Measurements from ENCODE around the gene ZNF600. TPM values are rescaled to one million over a fixed set of nuclear protein-coding genes. Genes with fewer than 3 reads are reported as not detected.
A peak's percentile ranks its signal among the peaks of the same experiment; 100 is the strongest.
"Not testable (repeated sequence)": the region's sequence is repeated elsewhere in the genome, so short reads cannot be mapped to it uniquely, and the experiment has no call there.

ZNF600 gene
- polyA plus RNA-seq, 1 donor from 2014 or later: 18.3 TPM

DNA sequence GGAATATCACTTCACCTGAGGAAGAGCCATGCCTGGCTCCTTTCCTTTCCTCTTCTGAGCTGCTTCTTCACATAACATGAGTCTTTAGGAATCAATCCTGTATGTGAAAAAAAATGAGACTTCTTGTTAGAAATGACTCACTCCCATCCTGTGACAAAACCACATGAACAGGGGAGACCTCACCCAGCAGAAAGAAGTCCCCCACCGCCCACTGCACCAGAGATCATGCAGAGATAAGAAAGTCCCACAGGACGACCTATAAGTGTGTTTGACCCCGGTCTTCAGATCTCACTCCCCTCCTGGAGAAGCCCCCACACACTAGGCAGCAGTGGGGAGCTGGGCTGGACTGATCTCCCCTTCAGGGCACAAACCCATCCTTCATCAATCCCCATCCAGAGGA, 7.8 kb downstream of the ZNF600 start:
- H3K9me3 Mint-ChIP-seq: peaks cover 0 to 14% (median 3%) of the 10 kb centered on the region in 3 donors
- peaks cover 46% of the 10 kb centered on the region for H3K36me3 Mint-ChIP-seq
- no peaks in the 10 kb centered on the region for H3K27me3 Mint-ChIP-seq
- H3K4me1 Mint-ChIP-seq: peaks cover 0 to 3% (median 3%) of the 10 kb centered on the region in 3 donors
- no peak overlapping the region for H3K27ac Mint-ChIP-seq
- H3K4me3 Mint-ChIP-seq: peak overlapping the region in 3 of 4 donors; percentile 35 to 67 (median 45)

DNA sequence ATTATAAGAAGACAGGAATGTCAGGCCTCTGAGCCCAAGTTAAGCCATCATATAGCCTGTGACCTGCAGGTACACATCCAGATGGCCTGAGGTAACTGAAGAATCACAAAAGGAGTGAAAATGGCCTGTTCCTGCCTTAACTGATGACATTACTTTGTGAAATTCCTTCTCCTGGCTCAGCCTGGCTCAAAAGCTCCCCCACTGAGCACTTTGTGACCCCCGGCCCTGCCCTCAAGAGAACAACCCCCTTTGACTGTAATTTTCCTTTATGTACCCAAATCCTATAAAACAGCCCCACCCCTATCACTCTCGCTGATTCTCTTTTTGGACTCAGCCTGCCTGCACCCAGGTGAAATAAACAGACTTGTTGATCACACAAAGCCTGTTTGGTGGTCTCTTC, 30.1 kb downstream of the ZNF600 start:
- H3K9me3 Mint-ChIP-seq: peaks cover 6 to 15% (median 12%) of the 10 kb centered on the region in 3 donors
- H3K4me1 Mint-ChIP-seq, H3K36me3 Mint-ChIP-seq, H3K27me3 Mint-ChIP-seq, H3K4me3 Mint-ChIP-seq, H3K27ac Mint-ChIP-seq: not testable (repeated sequence)

DNA sequence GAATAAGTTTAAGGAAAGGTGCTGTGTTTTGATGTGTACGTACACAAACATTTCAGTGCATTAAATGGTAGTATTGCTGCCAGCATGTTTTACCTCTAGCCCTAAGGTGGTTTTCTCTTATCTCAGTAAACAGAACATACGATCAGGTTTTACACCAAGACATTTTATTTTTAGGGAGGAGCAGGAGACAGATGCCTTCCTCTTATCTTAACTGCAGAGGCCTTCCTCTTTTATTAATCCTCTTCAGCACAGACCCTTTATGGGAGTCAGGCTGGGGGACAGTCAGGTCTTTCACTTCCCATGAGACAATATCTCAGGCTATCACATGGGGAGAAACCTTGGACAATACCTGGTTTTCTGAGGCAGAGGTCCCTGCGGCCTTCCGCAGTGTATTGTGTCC, 36.8 kb downstream of the ZNF600 start:
- Mint-ChIP-seq H3K9me3 (peaks cover 0 to 5% (median 4%) of the 10 kb centered on the region in 3 donors), H3K36me3 (no peaks in the 10 kb centered on the region), H3K4me3 (no peak overlapping the region), H3K27me3 (no peaks in the 10 kb centered on the region), H3K4me1 (no peaks in the 10 kb centered on the region), H3K27ac (no peak overlapping the region)

DNA sequence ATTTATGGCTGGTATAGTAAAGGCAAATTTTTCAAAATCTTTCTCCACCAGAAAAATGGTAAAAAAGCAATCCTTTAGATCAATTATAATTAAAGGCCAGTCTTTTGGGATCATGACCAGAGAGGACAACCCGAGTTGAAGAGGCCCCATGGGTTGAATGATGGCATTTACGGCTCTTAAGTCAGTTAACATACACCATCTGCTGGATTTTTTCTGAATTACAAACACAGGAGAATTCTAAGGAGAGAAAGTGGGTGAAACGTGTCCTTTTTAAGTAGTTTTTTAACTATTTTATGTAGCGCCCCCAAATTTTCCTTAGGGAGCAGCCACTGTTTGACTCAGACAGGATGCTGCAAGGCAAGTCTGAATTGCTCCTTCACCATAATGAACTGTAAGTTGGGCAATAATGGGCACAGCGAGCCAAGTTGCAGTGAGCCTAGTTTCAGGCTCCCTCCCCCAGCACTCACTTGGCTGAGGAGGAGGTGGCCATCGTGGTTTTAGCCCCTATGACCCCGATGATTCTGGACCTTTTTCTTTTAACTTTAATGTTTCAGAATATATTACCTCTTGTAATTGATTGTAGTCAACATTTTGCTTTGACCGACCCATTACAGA, 38.1 kb downstream of the ZNF600 start:
- no peaks in the 10 kb centered on the region for H3K27me3 Mint-ChIP-seq
- peaks cover 0 to 2% (median 0%) of the 10 kb centered on the region in 3 donors for H3K9me3 Mint-ChIP-seq
- H3K36me3 Mint-ChIP-seq: no peaks in the 10 kb centered on the region
- no peaks in the 10 kb centered on the region for H3K4me1 Mint-ChIP-seq
- H3K27ac Mint-ChIP-seq: no peak overlapping the region
- H3K4me3 Mint-ChIP-seq: no peak overlapping the region

DNA sequence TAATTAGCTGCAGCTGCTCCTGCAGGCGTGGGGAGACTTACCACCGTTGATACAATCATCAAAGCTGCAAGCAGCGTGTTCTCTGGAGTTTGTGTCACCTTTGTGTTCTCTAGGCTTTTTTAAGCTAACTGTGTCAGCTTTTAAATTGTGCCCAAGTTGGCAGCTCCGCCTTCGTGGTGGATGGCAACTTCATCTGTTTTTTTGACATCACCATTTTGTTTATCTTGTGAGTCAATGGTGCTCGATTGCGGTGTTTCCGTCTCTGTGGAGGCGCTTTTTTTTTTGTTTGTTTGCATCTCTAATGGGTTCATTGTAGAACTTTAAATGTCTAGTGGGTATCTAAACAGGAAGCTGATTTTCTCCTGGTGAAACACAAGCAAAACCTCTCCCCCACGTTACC, 40.7 kb downstream of the ZNF600 start:
- H3K27ac Mint-ChIP-seq, H3K9me3 Mint-ChIP-seq, H3K4me3 Mint-ChIP-seq, H3K36me3 Mint-ChIP-seq, H3K27me3 Mint-ChIP-seq, H3K4me1 Mint-ChIP-seq: not testable (repeated sequence)

DNA sequence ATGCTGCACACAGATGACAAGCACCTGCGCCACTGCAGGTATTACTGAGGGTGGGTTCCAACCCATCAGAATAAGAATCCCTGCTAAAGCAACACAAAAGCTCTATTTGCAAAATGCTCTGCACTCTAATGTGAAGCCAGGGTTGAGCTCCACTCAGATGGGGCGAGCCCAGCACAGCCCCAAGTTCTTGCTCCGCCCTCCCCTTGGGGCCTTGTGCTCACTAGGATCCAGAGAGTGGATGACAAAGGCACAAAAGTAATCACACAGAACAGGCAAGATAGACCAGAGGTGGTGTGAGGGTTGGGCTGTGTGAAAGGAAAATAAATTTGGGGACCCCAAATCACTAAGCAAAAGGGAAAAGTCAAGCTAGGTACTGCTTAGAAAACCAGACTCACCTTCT, 43.5 kb downstream of the ZNF600 start:
- no peaks in the 10 kb centered on the region for H3K36me3 Mint-ChIP-seq
- H3K4me3 Mint-ChIP-seq: no peak overlapping the region
- no peaks in the 10 kb centered on the region for H3K27me3 Mint-ChIP-seq
- H3K9me3 Mint-ChIP-seq: peaks cover 0 to 4% (median 4%) of the 10 kb centered on the region in 3 donors
- H3K4me1 Mint-ChIP-seq: no peaks in the 10 kb centered on the region
- peak overlapping the region in 1 of 3 donors; percentile 77 for H3K27ac Mint-ChIP-seq

DNA sequence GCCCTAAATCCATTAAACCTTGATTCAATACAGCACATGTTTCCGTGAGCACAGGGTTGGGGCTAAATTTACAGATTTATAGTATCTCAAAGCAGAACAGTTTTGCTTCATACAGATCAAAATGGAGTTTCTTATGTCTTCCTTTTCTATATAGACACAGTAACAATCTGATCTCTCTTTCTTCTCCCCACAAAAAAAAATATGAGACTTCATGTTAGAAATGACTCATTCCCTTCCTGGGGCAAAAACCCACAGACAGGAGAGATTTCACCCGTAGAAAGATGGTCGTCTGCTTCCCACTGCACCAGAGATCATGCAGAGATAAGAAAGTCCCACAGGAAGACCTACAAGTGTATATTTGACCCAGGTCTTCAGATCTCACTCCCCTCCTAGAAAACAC, 44.1 kb downstream of the ZNF600 start:
- no peaks in the 10 kb centered on the region for H3K4me1 Mint-ChIP-seq
- H3K36me3 Mint-ChIP-seq: no peaks in the 10 kb centered on the region
- peak overlapping the region in 1 of 4 donors; percentile 25 for H3K4me3 Mint-ChIP-seq
- H3K27ac Mint-ChIP-seq: peak overlapping the region in 1 of 3 donors; percentile 54
- no peaks in the 10 kb centered on the region for H3K27me3 Mint-ChIP-seq
- H3K9me3 Mint-ChIP-seq: peaks cover 0 to 4% (median 4%) of the 10 kb centered on the region in 3 donors

DNA sequence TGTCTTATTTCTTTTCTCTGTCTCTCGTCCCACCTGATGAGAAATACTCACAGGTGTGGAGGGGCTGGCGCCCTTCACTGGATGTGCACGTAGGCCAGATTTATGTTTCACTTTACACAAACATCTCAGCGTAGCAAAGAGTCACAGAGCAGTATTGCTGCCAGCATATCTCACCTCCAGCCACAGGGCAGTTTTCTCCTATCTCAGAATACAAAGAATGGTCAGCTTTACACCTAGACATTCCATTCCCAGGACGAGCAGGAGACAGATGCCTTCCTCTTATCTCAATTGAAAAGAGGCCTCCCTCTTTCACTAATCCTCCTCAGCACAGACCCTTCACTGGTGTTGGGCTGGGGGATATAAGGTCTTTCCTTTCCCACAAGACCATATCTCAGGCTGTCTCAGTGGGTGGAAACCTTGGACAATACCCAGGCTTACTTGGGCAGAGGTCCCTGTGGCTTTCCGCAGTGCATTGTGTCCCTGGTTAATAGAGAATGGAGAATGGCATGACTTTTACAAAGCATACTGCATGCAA, 44.6 kb downstream of the ZNF600 start:
- H3K4me3 Mint-ChIP-seq: no peak overlapping the region

DNA sequence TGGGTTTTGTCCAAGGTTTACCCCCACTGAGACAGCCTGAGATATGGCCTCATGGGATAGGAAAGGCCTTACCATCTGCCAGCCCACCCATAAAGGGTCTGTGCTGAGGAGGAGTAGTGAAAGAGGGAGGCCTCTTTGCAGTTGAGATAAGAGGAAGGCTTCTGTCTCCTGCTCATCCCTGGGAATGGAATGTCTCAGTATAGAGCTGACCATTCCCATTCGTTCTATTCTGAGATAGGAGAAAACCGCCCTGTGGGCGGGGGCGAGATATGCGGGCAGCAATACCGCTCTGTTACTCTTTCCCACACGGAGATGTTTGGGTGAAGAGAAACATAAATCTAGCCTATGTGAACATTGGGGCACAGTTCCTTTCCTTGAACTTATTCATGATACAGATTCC, 45.2 kb downstream of the ZNF600 start:
- H3K27me3 Mint-ChIP-seq, H3K36me3 Mint-ChIP-seq, H3K9me3 Mint-ChIP-seq, H3K4me3 Mint-ChIP-seq, H3K27ac Mint-ChIP-seq, H3K4me1 Mint-ChIP-seq: not testable (repeated sequence)

More for the DNA sequence above, 44.6 kb downstream of the ZNF600 start:
- no peaks in the 10 kb centered on the region for H3K27me3 Mint-ChIP-seq
- no peaks in the 10 kb centered on the region for H3K4me1 Mint-ChIP-seq
- H3K27ac Mint-ChIP-seq: no peak overlapping the region
- peaks cover 0 to 6% (median 4%) of the 10 kb centered on the region in 3 donors for H3K9me3 Mint-ChIP-seq
- H3K36me3 Mint-ChIP-seq: no peaks in the 10 kb centered on the region

DNA sequence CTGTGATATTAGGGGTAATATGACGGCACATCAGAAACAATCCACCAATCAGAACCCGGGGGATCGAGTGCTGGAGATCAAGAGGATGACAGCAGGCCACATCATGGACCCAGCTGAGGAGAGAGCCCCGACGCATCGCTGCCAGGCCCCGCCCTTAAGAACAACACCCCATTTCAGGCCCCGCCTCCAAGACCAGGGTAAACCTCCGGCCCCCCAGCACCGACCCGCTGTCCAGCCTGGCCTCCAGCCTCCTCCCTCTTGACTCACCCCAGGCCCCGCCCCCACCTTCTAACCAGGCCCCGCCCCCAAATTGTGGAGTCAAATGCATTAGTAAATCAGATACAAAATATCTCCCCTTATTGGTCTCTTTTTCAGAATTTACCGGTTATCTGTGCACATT, 47.0 kb downstream of the ZNF600 start:
- no peak overlapping the region for H3K4me3 Mint-ChIP-seq
- H3K9me3 Mint-ChIP-seq: peaks cover 0 to 6% (median 4%) of the 10 kb centered on the region in 3 donors
- no peaks in the 10 kb centered on the region for H3K36me3 Mint-ChIP-seq
- peak overlapping the region in 2 of 3 donors; percentile 6 to 33 for H3K27ac Mint-ChIP-seq
- no peaks in the 10 kb centered on the region for H3K27me3 Mint-ChIP-seq
- peaks cover 0 to 1% (median 1%) of the 10 kb centered on the region in 3 donors for H3K4me1 Mint-ChIP-seq

DNA sequence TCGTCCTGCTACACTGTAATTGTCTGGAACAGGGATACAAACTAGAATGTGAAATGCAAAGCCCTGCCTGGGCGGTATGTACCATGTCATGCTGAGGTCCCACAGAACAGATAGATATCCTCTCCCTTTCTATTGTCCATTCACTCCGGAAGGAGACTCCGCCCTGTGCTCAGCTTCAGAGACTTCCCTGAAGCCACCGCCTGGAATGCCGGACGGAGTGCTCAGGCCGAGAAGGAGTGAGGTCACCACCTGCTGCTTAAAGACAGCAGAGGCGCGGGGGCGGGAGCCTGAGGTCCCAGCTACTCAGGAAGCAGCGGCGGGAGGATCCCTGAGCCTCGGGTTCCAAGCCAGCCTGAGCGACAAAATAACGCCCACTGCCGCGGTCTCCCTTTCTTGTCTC, 50.9 kb downstream of the ZNF600 start:
- Mint-ChIP-seq H3K9me3 (peaks cover 0 to 6% (median 2%) of the 10 kb centered on the region in 3 donors), H3K27ac (peak overlapping the region in 1 of 3 donors; percentile 98), H3K4me3 (peak overlapping the region; percentile 54 to 98 (median 96)), H3K4me1 (peaks cover 0 to 15% (median 11%) of the 10 kb centered on the region in 3 donors), H3K36me3 (peaks cover 4% of the 10 kb centered on the region), H3K27me3 (no peaks in the 10 kb centered on the region)

DNA sequence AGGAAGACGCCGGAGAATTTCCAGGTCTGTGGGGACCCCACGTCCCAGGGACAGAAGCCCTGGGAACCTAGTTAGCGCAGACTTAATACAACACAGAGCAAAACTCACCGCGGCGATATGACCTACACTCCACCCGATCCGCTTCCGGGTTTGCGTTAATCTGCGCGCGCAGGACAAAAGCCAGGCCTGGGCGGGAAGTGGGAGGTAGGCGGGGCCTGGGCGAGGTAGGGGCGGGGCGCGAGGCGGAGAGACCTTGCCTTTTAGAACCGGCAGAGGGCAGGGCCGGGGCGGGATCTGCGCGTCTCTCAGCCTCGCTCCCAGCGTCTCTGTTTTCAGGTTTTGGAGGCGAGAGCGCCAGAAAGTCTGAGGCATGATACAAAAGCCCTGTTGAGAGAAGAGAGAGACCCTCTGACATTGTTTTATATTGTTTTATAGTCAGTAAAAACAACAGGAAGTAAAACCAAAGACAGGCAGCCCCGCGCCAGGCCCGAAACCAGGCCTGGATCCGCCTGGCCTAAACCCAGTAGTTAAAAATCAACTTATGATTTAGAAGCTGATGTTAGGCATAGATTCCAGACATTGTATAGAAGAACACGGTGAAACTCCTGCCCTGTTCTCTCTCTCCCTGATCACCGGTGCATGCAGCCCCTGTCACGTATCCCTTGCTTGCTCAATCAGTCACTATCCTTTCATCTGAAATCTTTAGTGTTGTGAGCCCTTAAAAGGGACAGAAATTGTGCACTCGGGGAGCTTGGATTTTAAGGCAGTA, 51.5 kb downstream of the ZNF600 start, which contains the start of gene ZNF611:
Gene ZNF611 (minus strand): TSS at position 152 of the 769 bp plus-strand sequence. CDS start 19,150 bp downstream, outside the sequence.
- peaks cover 0 to 6% (median 0%) of the 10 kb centered on the region in 3 donors for H3K9me3 Mint-ChIP-seq
- peaks cover 4% of the 10 kb centered on the region for H3K36me3 Mint-ChIP-seq
- H3K27me3 Mint-ChIP-seq: no peaks in the 10 kb centered on the region
- H3K4me1 Mint-ChIP-seq: peaks cover under 1 to 15% (median 11%) of the 10 kb centered on the region in 3 donors
- H3K27ac Mint-ChIP-seq: peak within 1 kb of the TSS; percentile 84 to 98 (median 88)
- H3K4me3 Mint-ChIP-seq: peak within 1 kb of the TSS; percentile 93 to 98 (median 96)

DNA sequence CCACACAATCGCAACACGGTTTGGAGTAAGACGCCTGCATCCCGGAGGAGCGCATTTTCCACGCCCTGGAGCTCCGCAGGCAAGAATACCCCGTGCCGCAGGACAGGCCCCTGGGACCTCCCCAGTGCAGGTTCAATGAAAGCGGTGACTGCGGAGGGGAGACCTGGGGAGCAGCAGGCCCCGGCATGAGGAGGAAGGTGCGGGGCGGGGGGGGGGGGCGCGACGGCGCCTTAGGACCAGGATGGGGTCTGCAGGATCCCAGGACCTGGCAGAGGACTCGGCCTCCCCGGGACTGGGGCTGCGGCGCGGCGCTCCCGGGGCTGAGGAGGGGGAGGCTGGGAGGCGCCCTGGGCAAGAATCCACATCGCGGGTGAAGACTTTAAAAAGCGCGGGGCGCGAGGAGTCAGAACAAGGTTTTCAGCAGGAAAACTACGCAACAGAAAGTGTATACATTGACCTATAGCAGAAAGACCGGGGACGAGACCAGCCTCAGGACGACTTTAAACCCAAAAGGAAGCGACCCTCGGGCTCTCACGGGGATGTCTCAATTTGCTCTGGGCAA, 52.2 kb downstream of the ZNF600 start:
- H3K4me3 Mint-ChIP-seq: peak overlapping the region; percentile 93 to 98 (median 96)
- peaks cover 6 to 19% (median 14%) of the 10 kb centered on the region in 3 donors for H3K4me1 Mint-ChIP-seq
- H3K36me3 Mint-ChIP-seq: peaks cover 6% of the 10 kb centered on the region
- H3K27me3 Mint-ChIP-seq: no peaks in the 10 kb centered on the region
- H3K27ac Mint-ChIP-seq: peak overlapping the region; percentile 84 to 98 (median 88)
- peaks cover 0 to 6% (median 0%) of the 10 kb centered on the region in 3 donors for H3K9me3 Mint-ChIP-seq

DNA sequence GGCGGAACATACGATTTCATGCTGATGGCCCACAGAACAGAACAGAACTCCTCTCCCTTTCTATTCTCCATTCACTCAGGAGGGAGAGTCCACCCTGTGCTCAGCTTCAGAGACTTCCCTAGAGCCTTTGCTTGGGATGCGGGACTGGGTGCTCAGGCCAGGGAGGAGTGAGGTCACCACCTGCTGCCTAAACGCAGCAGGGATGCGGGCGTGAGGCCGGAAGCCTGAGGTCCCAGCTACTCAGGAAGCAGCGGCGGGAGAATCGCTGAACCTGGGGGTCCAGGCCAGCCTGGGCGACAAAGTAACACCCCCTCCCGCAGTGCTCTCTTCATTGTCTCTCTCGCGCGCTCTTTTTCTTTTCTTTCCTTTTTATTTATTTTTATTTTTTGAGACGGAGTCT, 60.5 kb downstream of the ZNF600 start:
- not testable (repeated sequence) for H3K4me1 Mint-ChIP-seq, H3K4me3 Mint-ChIP-seq

DNA sequence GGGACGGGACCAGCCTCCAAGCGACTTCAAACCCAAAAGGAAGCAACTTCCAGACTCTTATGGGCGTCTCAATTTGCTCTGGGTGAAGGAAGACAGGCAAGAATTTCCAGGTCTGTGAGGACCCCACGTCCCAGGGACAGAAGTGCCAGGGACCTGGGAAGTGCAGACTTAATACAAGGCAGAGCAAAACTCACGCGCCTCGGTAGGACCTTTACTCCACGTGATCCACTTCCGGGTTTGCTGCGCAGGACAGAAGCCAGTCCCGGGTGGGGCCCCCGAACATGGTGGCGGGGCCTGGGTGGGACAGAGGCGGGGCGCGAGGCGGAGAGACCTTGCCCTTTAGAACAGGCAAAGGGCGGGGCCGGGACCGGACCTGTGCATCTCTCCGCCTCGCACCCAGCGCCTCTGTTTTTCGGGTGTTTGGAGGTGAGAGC, 61.0 kb downstream of the ZNF600 start:
- Mint-ChIP-seq H3K27me3 (no peaks in the 10 kb centered on the region), H3K36me3 (peaks cover 38% of the 10 kb centered on the region), H3K4me3 (no peak overlapping the region), H3K9me3 (peaks cover 1 to 5% (median 4%) of the 10 kb centered on the region in 3 donors), H3K27ac (no peak overlapping the region), H3K4me1 (peaks cover 2 to 6% (median 4%) of the 10 kb centered on the region in 3 donors)

More for the DNA sequence above, 60.5 kb downstream of the ZNF600 start:
- H3K27me3 Mint-ChIP-seq, H3K9me3 Mint-ChIP-seq, H3K27ac Mint-ChIP-seq: not testable (repeated sequence)
- peaks cover 37% of the 10 kb centered on the region for H3K36me3 Mint-ChIP-seq
